ENCODE data around the gene PPP1R26. TPM values are rescaled to one million over a fixed set of nuclear protein-coding genes. Genes with fewer than 3 reads are reported as not detected.
A peak's percentile ranks its signal among the peaks of the same experiment; 100 is the strongest.

The PPP1R26 gene
- total RNA-seq, 4 donors from 2014 or later: 21.5 to 26.5 (median 25.0) TPM

- no peak for TF ChIP-seq POLR2A (IDR thresholded peaks at IDR 0.05)
- intact Hi-C loops (cut with DNase I; ENCODE audit: low total_unique reads): no loop called here
- in situ Hi-C loops (cut with MboI; ENCODE audit: low pct_ligation_motif_present in 1 of 4, low pct_unique_long_range_greater_than_20kb in 1 of 4, low sequenced_read_pairs in 3 of 4): no loop called here
- Histone ChIP-seq H3K27ac (peak overlapping the region; percentile 77 to 92 (median 86)), H3K27me3 (no peaks in the 10 kb centered on the region), H3K4me3 (peak overlapping the region; percentile 81 to 100 (median 96)), H3K9me3 (no peaks in the 10 kb centered on the region), H3K4me1 (peaks cover 15 to 25% (median 18%) of the 10 kb centered on the region in 4 donors), H3K36me3 (peaks cover 0 to 10% (median 0%) of the 10 kb centered on the region in 4 donors)
- DNase-seq: no peak
- 0% methylated on average over 29 of the region's 29 CpGs; no CpG with 5 or more reads in 1 of the 2 donors for WGBS, 2 donors (ENCODE audit: low coverage in 1 of 2)
Measured at GRCh38 chr9:135500071-135500524, 20.5 kb downstream of the PPP1R26 start.

- peak within 1 kb of the TSS; percentile 81 to 100 (median 96) for H3K4me3 ChIP-seq
- intact Hi-C loops (cut with DNase I; ENCODE audit: low total_unique reads) (no loop called here), in situ Hi-C loops (cut with MboI; ENCODE audit: low pct_ligation_motif_present in 1 of 4, low pct_unique_long_range_greater_than_20kb in 1 of 4, low sequenced_read_pairs in 3 of 4) (no loop called here)
- DNase-seq: peak; percentile 90
- no peaks in the 10 kb centered on the region for H3K27me3 ChIP-seq
- peak within 1 kb of the TSS; percentile 77 to 92 (median 86) for H3K27ac ChIP-seq
- H3K9me3 ChIP-seq: no peaks in the 10 kb centered on the region
- peaks cover 0 to 10% (median 0%) of the 10 kb centered on the region in 4 donors for H3K36me3 ChIP-seq
- TF ChIP-seq POLR2AphosphoS5 (IDR thresholded peaks at IDR 0.05) (peak; percentile 40 to 74 (median 74)), POLR2A (IDR thresholded peaks at IDR 0.05) (peak; percentile 66), EP300 (IDR thresholded peaks at IDR 0.05; ENCODE audit: low read depth) (no peak), CTCF (IDR thresholded peaks at IDR 0.05) (peak; percentile 73 to 91 (median 89))
- 1% methylated on average over 52 of the region's 92 CpGs; no CpG with 5 or more reads in 1 of the 2 donors for WGBS, 2 donors (ENCODE audit: low coverage in 1 of 2)
- peaks cover 15 to 25% (median 18%) of the 10 kb centered on the region in 4 donors for H3K4me1 ChIP-seq
Measured at GRCh38 chr9:135500525-135501260, 21.1 kb downstream of the PPP1R26 start, which contains the start of gene MRPS2. MRPS2 (plus strand) TSS chr9:135500682; CDS start chr9:135500711, 29 bp downstream.

GRCh38 chr9:135501261-135502167, 21.9 kb downstream of the PPP1R26 start:
- H3K27ac ChIP-seq: peak overlapping the region; percentile 77 to 92 (median 86)
- H3K9me3 ChIP-seq: no peaks in the 10 kb centered on the region
- peak; percentile 66 for DNase-seq
- in situ Hi-C loops (cut with MboI; ENCODE audit: low pct_ligation_motif_present in 1 of 4, low pct_unique_long_range_greater_than_20kb in 1 of 4, low sequenced_read_pairs in 3 of 4) (no loop called here), intact Hi-C loops (cut with DNase I; ENCODE audit: low total_unique reads) (no loop called here)
- no peaks in the 10 kb centered on the region for H3K27me3 ChIP-seq
- H3K4me1 ChIP-seq: peaks cover 15 to 25% (median 18%) of the 10 kb centered on the region in 4 donors
- peaks cover 0 to 10% (median 0%) of the 10 kb centered on the region in 4 donors for H3K36me3 ChIP-seq
- H3K4me3 ChIP-seq: peak overlapping the region; percentile 81 to 100 (median 96)
- WGBS, 2 donors (ENCODE audit: low coverage in 1 of 2): 63% methylated on average over 23 of the region's 38 CpGs; no CpG with 5 or more reads in 1 of the 2 donors
- TF ChIP-seq CTCF (IDR thresholded peaks at IDR 0.05): no peak
- no peak for TF ChIP-seq POLR2A (IDR thresholded peaks at IDR 0.05)
- TF ChIP-seq EP300 (IDR thresholded peaks at IDR 0.05; ENCODE audit: low read depth): no peak
- no peak for TF ChIP-seq POLR2AphosphoS5 (IDR thresholded peaks at IDR 0.05)

GRCh38 chr9:135502168-135502872, 22.7 kb downstream of the PPP1R26 start:
- intact Hi-C loops (cut with DNase I; ENCODE audit: low total_unique reads): no loop called here
- TF ChIP-seq EP300 (IDR thresholded peaks at IDR 0.05; ENCODE audit: low read depth): no peak
- no peak for TF ChIP-seq POLR2A (IDR thresholded peaks at IDR 0.05)
- no peak for TF ChIP-seq CTCF (IDR thresholded peaks at IDR 0.05)
- no peak for TF ChIP-seq POLR2AphosphoS5 (IDR thresholded peaks at IDR 0.05)
- in situ Hi-C loops (cut with MboI; ENCODE audit: low pct_ligation_motif_present in 1 of 4, low pct_unique_long_range_greater_than_20kb in 1 of 4, low sequenced_read_pairs in 3 of 4): no loop called here
- H3K27ac ChIP-seq: no peak overlapping the region
- peaks cover 15 to 25% (median 18%) of the 10 kb centered on the region in 4 donors for H3K4me1 ChIP-seq
- 75 to 89% methylated on average over 4 to 15 of the region's 15 CpGs for WGBS, 2 donors (ENCODE audit: low coverage in 1 of 2)
- peaks cover 0 to 10% (median 0%) of the 10 kb centered on the region in 4 donors for H3K36me3 ChIP-seq
- no peak for DNase-seq
- H3K9me3 ChIP-seq: no peaks in the 10 kb centered on the region
- no peak overlapping the region for H3K4me3 ChIP-seq
- no peaks in the 10 kb centered on the region for H3K27me3 ChIP-seq
